ENCODE measurements around the gene CLSTN2. TPM values are rescaled to one million over a fixed set of nuclear protein-coding genes. Genes with fewer than 3 reads are reported as not detected.

CLSTN2 gene
- total and polyA plus RNA-seq, 2 of the 13 experiments (the other 11 are each of a cell fraction or from before 2014, with no cell fraction given) = not detected

GRCh38 chr3:140617135-140617534, 682.1 kb downstream of the CLSTN2 start (continued):
- TF ChIP-seq ZNF639 (CRISPR knock-in tag; conservative IDR thresholded peaks at IDR 0.05) (no peak), ZZZ3 (CRISPR knock-in tag; IDR thresholded peaks at IDR 0.05; ENCODE audit: borderline replicate concordance) (no peak)

GRCh38 chr3:140626856-140627255, 691.9 kb downstream of the CLSTN2 start:
- Histone ChIP-seq H3K4me1 (ENCODE audit: insufficient read depth, low read length) (no peaks in the 10 kb centered on the region), H3K36me3 (replicated peaks in 1 of 2; ENCODE audit: control insufficient read depth in 1 of 2, insufficient read depth in 2 of 2, low read length in 2 of 2) (no peaks in the 10 kb centered on the region), H3K9ac (ENCODE audit: insufficient read depth, low read depth, low read length) (no peak overlapping the region), H3K79me2 (ENCODE audit: insufficient read depth, low read length) (no peaks in the 10 kb centered on the region), H3K27me3 (ENCODE audit: control insufficient read depth in 1 of 2, insufficient read depth in 2 of 2, low read length in 2 of 2) (no peaks in the 10 kb centered on the region), H3K9me3 (ENCODE audit: low read length) (no peaks in the 10 kb centered on the region), H3K4me2 (ENCODE audit: low read depth, low read length) (no peak overlapping the region), H2AFZ (ENCODE audit: low read length) (no peak overlapping the region), H3K4me3 (replicated peaks in 1 of 3; ENCODE audit: insufficient read depth in 1 of 3, low read depth in 2 of 3, low read length in 3 of 3) (no peak overlapping the region), H3K27ac (ENCODE audit: extremely low read length, insufficient read depth, low read length) (no peak overlapping the region), H4K20me1 (ENCODE audit: insufficient read depth, low read length) (no peaks in the 10 kb centered on the region)
- WGBS (ENCODE audit: low lambda C conversion rate) = 73% methylated on average over 7 of the region's 7 CpGs
- in situ Hi-C loops (cut with HindIII; ENCODE audit: extremely low pct_ligation_motif_present, low pct_unique_long_range_greater_than_20kb) (no loop called here), intact Hi-C loops (cut with micrococcal nuclease; ENCODE audit: unreplicated experiment) (no loop called here)
- no peak for ATAC-seq
- DNase-seq (ENCODE audit: low spot score) = no peak
- POLR2A ChIA-PET = no interaction called here
- no TSS peak for BruUV-seq (replicated peaks)
- CTCF ChIA-PET (ENCODE audit: low intra/inter-chr PET ratio, low total read pairs) = no interaction called here
- no peak for FAIRE-seq
- TF ChIP-seq DDIT3 (CRISPR knock-in tag; IDR thresholded peaks at IDR 0.05) (no peak), ZSCAN25 (CRISPR knock-in tag; IDR thresholded peaks at IDR 0.05) (no peak), EP300 (IDR thresholded peaks at IDR 0.05; ENCODE audit: low read depth in 2 of 2, low read length in 2 of 2) (no peak), EP300 (CRISPR knock-in tag; IDR thresholded peaks at IDR 0.05; ENCODE audit: borderline replicate concordance) (no peak), NCOA2 (CRISPR knock-in tag; IDR thresholded peaks at IDR 0.05) (no peak), KDM1A (CRISPR knock-in tag; IDR thresholded peaks at IDR 0.05) (no peak), DR1 (CRISPR knock-in tag; IDR thresholded peaks at IDR 0.05) (no peak), MTF2 (CRISPR knock-in tag; IDR thresholded peaks at IDR 0.05; ENCODE audit: borderline replicate concordance) (no peak), MEIS2 (CRISPR knock-in tag; IDR thresholded peaks at IDR 0.05) (no peak)
- TF ChIP-seq, protein P1, sequence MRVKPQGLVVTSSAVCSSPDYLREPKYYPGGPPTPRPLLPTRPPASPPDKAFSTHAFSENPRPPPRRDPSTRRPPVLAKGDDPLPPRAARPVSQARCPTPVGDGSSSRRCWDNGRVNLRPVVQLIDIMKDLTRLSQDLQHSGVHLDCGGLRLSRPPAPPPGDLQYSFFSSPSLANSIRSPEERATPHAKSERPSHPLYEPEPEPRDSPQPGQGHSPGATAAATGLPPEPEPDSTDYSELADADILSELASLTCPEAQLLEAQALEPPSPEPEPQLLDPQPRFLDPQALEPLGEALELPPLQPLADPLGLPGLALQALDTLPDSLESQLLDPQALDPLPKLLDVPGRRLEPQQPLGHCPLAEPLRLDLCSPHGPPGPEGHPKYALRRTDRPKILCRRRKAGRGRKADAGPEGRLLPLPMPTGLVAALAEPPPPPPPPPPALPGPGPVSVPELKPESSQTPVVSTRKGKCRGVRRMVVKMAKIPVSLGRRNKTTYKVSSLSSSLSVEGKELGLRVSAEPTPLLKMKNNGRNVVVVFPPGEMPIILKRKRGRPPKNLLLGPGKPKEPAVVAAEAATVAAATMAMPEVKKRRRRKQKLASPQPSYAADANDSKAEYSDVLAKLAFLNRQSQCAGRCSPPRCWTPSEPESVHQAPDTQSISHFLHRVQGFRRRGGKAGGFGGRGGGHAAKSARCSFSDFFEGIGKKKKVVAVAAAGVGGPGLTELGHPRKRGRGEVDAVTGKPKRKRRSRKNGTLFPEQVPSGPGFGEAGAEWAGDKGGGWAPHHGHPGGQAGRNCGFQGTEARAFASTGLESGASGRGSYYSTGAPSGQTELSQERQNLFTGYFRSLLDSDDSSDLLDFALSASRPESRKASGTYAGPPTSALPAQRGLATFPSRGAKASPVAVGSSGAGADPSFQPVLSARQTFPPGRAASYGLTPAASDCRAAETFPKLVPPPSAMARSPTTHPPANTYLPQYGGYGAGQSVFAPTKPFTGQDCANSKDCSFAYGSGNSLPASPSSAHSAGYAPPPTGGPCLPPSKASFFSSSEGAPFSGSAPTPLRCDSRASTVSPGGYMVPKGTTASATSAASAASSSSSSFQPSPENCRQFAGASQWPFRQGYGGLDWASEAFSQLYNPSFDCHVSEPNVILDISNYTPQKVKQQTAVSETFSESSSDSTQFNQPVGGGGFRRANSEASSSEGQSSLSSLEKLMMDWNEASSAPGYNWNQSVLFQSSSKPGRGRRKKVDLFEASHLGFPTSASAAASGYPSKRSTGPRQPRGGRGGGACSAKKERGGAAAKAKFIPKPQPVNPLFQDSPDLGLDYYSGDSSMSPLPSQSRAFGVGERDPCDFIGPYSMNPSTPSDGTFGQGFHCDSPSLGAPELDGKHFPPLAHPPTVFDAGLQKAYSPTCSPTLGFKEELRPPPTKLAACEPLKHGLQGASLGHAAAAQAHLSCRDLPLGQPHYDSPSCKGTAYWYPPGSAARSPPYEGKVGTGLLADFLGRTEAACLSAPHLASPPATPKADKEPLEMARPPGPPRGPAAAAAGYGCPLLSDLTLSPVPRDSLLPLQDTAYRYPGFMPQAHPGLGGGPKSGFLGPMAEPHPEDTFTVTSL (CRISPR knock-in tag; IDR thresholded peaks at IDR 0.05; ENCODE audit: borderline replicate concordance) = no peak
- TF ChIP-seq, protein P2, sequence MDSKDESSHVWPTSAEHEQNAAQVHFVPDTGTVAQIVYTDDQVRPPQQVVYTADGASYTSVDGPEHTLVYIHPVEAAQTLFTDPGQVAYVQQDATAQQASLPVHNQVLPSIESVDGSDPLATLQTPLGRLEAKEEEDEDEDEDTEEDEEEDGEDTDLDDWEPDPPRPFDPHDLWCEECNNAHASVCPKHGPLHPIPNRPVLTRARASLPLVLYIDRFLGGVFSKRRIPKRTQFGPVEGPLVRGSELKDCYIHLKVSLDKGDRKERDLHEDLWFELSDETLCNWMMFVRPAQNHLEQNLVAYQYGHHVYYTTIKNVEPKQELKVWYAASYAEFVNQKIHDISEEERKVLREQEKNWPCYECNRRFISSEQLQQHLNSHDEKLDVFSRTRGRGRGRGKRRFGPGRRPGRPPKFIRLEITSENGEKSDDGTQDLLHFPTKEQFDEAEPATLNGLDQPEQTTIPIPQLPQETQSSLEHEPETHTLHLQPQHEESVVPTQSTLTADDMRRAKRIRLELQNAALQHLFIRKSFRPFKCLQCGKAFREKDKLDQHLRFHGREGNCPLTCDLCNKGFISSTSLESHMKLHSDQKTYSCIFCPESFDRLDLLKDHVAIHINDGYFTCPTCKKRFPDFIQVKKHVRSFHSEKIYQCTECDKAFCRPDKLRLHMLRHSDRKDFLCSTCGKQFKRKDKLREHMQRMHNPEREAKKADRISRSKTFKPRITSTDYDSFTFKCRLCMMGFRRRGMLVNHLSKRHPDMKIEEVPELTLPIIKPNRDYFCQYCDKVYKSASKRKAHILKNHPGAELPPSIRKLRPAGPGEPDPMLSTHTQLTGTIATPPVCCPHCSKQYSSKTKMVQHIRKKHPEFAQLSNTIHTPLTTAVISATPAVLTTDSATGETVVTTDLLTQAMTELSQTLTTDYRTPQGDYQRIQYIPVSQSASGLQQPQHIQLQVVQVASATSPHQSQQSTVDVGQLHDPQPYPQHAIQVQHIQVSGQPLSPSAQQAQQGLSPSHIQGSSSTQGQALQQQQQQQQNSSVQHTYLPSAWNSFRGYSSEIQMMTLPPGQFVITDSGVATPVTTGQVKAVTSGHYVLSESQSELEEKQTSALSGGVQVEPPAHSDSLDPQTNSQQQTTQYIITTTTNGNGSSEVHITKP (CRISPR knock-in tag; IDR thresholded peaks at IDR 0.05; ENCODE audit: low read depth) = no peak
